K562 (cell line): ENCODE results near the gene MAP3K4. TPM values are rescaled to one million over a fixed set of nuclear protein-coding genes. Genes with fewer than 3 reads are reported as not detected.
A peak's percentile ranks its signal among the peaks of the same experiment; 100 is the strongest.

Source experiments
- BCOR ChIP-seq: fragments of 450-650 bp; IDR thresholded peaks from 2 replicates; pipeline ENCODE4 v1.6.1; 2016
- DIDO1 ChIP-seq: fragments of 450-650 bp; IDR thresholded peaks from 2 replicates; pipeline ENCODE4 v1.6.1; 2016; ENCODE audit warnings: low read depth, missing biosample characterization, missing genetic modification characterization
- DNMT1 ChIP-seq: fragments of 450-650 bp; IDR thresholded peaks from 2 replicates; pipeline ENCODE4 v1.6.1; 2016; ENCODE audit warnings: antibody characterized with exemption, mild to moderate bottlenecking
- ELF2 ChIP-seq: fragments of 250-450 bp; sonication (Bioruptor Pico); IDR thresholded peaks from 2 replicates; pipeline ENCODE4 v1.5.0; 2021; ENCODE audit warnings: mild to moderate bottlenecking
- GATAD2B ChIP-seq: fragments of 450-650 bp; IDR thresholded peaks from 2 replicates; pipeline ENCODE4 v1.6.1; 2017; ENCODE audit warnings: mild to moderate bottlenecking, borderline replicate concordance
- GTF2E2 ChIP-seq: fragments of 200-800 bp; sonication (Bioruptor generic); IDR thresholded peaks from 2 replicates; pipeline ENCODE4 v1.6.1; 2016; ENCODE audit warnings: missing genetic modification characterization, missing compliant biosample characterization
- HDAC3 ChIP-seq: fragments of 450-650 bp; IDR thresholded peaks from 2 replicates; pipeline ENCODE4 v1.6.1; 2018; ENCODE audit warnings: borderline replicate concordance, mild to moderate bottlenecking, moderate library complexity; ENCODE audit not compliant: partially characterized antibody
- HNRNPLL ChIP-seq: fragments of 200-400 bp; formaldehyde crosslinking; IDR thresholded peaks from 2 replicates; pipeline ENCODE4 v1.6.1; 2017; ENCODE audit warnings: low read length, low read depth, mild to moderate bottlenecking; ENCODE audit not compliant: poor library complexity, severe bottlenecking
- KAT8 ChIP-seq: fragments of 450-650 bp; IDR thresholded peaks from 2 replicates; pipeline ENCODE4 v1.6.1; 2016; ENCODE audit warnings: low read depth, mild to moderate bottlenecking
- LCOR ChIP-seq: sonication (generic); formaldehyde crosslinking; IDR thresholded peaks from 2 replicates; pipeline ENCODE4 v1.8.0; 2022; ENCODE audit warnings: mild to moderate bottlenecking, missing genetic modification reagents
- MAFG ChIP-seq: fragments of 450-650 bp; conservative IDR thresholded peaks from 2 replicates; pipeline ENCODE4 v1.6.1; 2016; ENCODE audit warnings: missing genetic modification characterization, missing compliant biosample characterization
- MAFK ChIP-seq: IDR thresholded peaks from 2 replicates; pipeline ENCODE4 v1.6.1; 2011; ENCODE audit warnings: low read length, improper control_type of control experiment
- MNT ChIP-seq, 2 experiments: fragments of 450-650 bp; conservative IDR thresholded peaks; 2 replicates each; pipeline ENCODE4 v1.6.1; 2017; ENCODE audit warnings: mild to moderate bottlenecking in 2 of 2, moderate library complexity in 2 of 2
- MYNN ChIP-seq, 2 experiments: sonication (generic); formaldehyde crosslinking in 1 of 2; IDR thresholded peaks; 2 replicates each; pipeline versions ENCODE4 v1.5.0 to v1.6.1; 2016 to 2020; ENCODE audit warnings: antibody characterized with exemption in 1 of 2, missing genetic modification reagents in 1 of 2
- NR3C1 ChIP-seq: sonication (generic); formaldehyde crosslinking; IDR thresholded peaks from 2 replicates; pipeline ENCODE4 v1.8.1; 2022; ENCODE audit warnings: missing genetic modification reagents
- RB1 ChIP-seq: fragments of 450-650 bp; IDR thresholded peaks from 2 replicates; pipeline ENCODE4 v1.6.1; 2017; ENCODE audit warnings: low read depth, mild to moderate bottlenecking
- RBM15 ChIP-seq: fragments of 200-400 bp; formaldehyde crosslinking; IDR thresholded peaks from 2 replicates; pipeline ENCODE4 v1.6.1; 2018; ENCODE audit warnings: mild to moderate bottlenecking, low read length, moderate library complexity; ENCODE audit not compliant: insufficient read depth
- RCOR1 ChIP-seq, 2 experiments: IDR thresholded peaks; 2 replicates each; pipeline ENCODE4 v1.6.1; 2012; ENCODE audit warnings: low read depth in 2 of 2, low read length in 2 of 2, borderline replicate concordance in 1 of 2, improper control_type of control experiment in 1 of 2
- SIN3A ChIP-seq, 2 experiments: fragments of 150-350 bp in 1 of 2; IDR thresholded peaks; 2 replicates each; pipeline ENCODE4 v1.6.1; 2011 to 2016; ENCODE audit warnings: borderline replicate concordance in 2 of 2, low read depth in 2 of 2, low read length in 2 of 2, mild to moderate bottlenecking in 2 of 2, moderate library complexity in 2 of 2; ENCODE audit not compliant: control insufficient read depth in 1 of 2
- SMAD4 ChIP-seq: fragments of 250-450 bp; sonication (Bioruptor Pico); conservative IDR thresholded peaks from 2 replicates; pipeline ENCODE4 v1.8.0; 2021; ENCODE audit warnings: inconsistent platforms, mild to moderate bottlenecking, moderate library complexity
- SMARCA4 ChIP-seq: fragments of 450-650 bp; IDR thresholded peaks from 2 replicates; pipeline ENCODE4 v1.6.1; 2016
- USF1 ChIP-seq: sonication (generic); formaldehyde crosslinking; IDR thresholded peaks from 2 replicates; pipeline ENCODE4 v1.9.0; 2022; ENCODE audit warnings: mild to moderate bottlenecking, missing genetic modification reagents
- ZNF668 ChIP-seq: fragments of 250-450 bp; sonication (Bioruptor Pico); IDR thresholded peaks from 2 replicates; pipeline ENCODE4 v1.8.0; 2022; ENCODE audit warnings: mild to moderate bottlenecking, inconsistent platforms
- ZNF699 ChIP-seq: fragments of 250-450 bp; sonication (Bioruptor Pico); IDR thresholded peaks from 2 replicates; pipeline ENCODE4 v1.8.0; 2021; ENCODE audit warnings: mild to moderate bottlenecking, moderate library complexity; ENCODE audit not compliant: insufficient replicate concordance
- ZNF717 ChIP-seq: fragments of 250-450 bp; sonication (Bioruptor Pico); IDR thresholded peaks from 2 replicates; pipeline ENCODE4 v1.5.0; 2021
- polyA plus RNA-seq, 8 experiments: library from polyadenylated mRNA; depleted of rRNA in 4 of 8; stranded (reverse) in 5 of 8; unstranded in 3 of 8; fragments of >200 nt; fragmentation: Nextera tagmentation in 2 of 8; fragmentation: Illumina TruSeq in 1 of 8; extraction: Ambion mirVana in 2 of 8; extraction: Trizol in 1 of 8; gene quantifications; 2 replicates each; pipeline versions ENCODE4 v1.2.1 to v1.2.3, GENCODE V29; 2011 to 2014; ENCODE audit warnings: inconsistent platforms in 1 of 8, missing spikeins in 1 of 8
- total RNA-seq, 7 experiments: library from RNA; depleted of rRNA in 6 of 7; stranded (reverse); fragments of >200 nt in 6 of 7; fragmentation: Illumina TruSeq in 2 of 7; extraction: Trizol in 2 of 7; gene quantifications; 2 replicates each; pipeline versions ENCODE4 v1.2.1 to v1.2.3, GENCODE V29; 2011 to 2021; ENCODE audit warnings: low replicate concordance in 1 of 7
- TF ChIP-seq, protein P1 (sequence below): fragments of 250-450 bp; sonication (Bioruptor Pico); IDR thresholded peaks from 2 replicates; pipeline ENCODE4 v1.8.0; 2021; ENCODE audit warnings: mild to moderate bottlenecking, moderate library complexity
- TF ChIP-seq, protein P2 (sequence below): fragments of 450-650 bp; formaldehyde crosslinking; IDR thresholded peaks from 2 replicates; pipeline ENCODE4 v1.4.0; 2020; ENCODE audit warnings: mild to moderate bottlenecking

Gene MAP3K4
- total and polyA plus RNA-seq, 9 of the 15 experiments (the other 6 are each of a cell fraction or from before 2014, with no cell fraction given) = 21.0 to 77.2 (median 48.9) TPM

DNA sequence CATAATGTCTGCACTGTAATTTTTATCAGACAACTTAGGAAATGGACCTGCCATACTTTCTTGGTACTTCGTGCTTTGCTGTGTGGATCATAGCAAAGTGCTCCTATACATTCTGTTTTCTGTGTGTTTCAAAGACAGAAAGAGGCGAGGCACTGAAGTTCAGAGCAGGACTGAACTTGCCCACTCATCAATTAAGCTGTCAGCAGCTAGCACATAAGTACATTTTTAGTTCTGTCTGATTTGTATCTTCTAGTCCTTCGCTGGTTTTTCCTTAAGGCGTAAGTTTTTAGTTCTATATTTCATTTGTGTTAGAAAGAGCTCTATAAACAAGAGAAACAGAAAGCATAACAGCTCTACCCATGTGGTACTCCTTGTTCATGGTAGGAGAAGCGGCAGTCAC, 42.1 kb downstream of the MAP3K4 start (continued):
- TF ChIP-seq USF1 = no peak
- no peak for TF ChIP-seq MYNN (IDR thresholded peaks at IDR 0.05)
- TF ChIP-seq MYNN (CRISPR knock-in tag; IDR thresholded peaks at IDR 0.05) = no peak
- TF ChIP-seq SMAD4 (CRISPR knock-in tag) = no peak
- TF ChIP-seq, protein P1, sequence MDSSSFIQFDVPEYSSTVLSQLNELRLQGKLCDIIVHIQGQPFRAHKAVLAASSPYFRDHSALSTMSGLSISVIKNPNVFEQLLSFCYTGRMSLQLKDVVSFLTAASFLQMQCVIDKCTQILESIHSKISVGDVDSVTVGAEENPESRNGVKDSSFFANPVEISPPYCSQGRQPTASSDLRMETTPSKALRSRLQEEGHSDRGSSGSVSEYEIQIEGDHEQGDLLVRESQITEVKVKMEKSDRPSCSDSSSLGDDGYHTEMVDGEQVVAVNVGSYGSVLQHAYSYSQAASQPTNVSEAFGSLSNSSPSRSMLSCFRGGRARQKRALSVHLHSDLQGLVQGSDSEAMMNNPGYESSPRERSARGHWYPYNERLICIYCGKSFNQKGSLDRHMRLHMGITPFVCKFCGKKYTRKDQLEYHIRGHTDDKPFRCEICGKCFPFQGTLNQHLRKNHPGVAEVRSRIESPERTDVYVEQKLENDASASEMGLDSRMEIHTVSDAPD = no peak
- peak; percentile 39; the same call in 1 of the 2 replicates for TF ChIP-seq ELF2 (CRISPR knock-in tag)
- TF ChIP-seq, protein P2, sequence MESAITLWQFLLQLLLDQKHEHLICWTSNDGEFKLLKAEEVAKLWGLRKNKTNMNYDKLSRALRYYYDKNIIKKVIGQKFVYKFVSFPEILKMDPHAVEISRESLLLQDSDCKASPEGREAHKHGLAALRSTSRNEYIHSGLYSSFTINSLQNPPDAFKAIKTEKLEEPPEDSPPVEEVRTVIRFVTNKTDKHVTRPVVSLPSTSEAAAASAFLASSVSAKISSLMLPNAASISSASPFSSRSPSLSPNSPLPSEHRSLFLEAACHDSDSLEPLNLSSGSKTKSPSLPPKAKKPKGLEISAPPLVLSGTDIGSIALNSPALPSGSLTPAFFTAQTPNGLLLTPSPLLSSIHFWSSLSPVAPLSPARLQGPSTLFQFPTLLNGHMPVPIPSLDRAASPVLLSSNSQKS = no peak
- no peak for TF ChIP-seq HNRNPLL
- no peak for TF ChIP-seq KAT8
- peak in 1 of 2 experiments; percentile 14; a peak in 1 of 4 replicates for TF ChIP-seq RCOR1 (IDR thresholded peaks at IDR 0.05; ENCODE audit: borderline replicate concordance in 1 of 2, low read depth in 2 of 2, low read length in 2 of 2)
- TF ChIP-seq ZNF717 (CRISPR knock-in tag) = no peak
- no peak for TF ChIP-seq BCOR
- no peak for TF ChIP-seq NR3C1 (CRISPR knock-in tag)
- no peak for TF ChIP-seq GTF2E2 (tag)
- TF ChIP-seq MNT (conservative IDR thresholded peaks at IDR 0.05) = no peak
- no peak for TF ChIP-seq RBM15
- TF ChIP-seq DNMT1 = no peak
- no peak for TF ChIP-seq LCOR (CRISPR knock-in tag)
- no peak for TF ChIP-seq DIDO1 (tag)
- no peak for TF ChIP-seq ZNF699
- peak; percentile 77 for TF ChIP-seq MAFG (tag)
- TF ChIP-seq MAFK = peak; percentile 39
- TF ChIP-seq RB1 = no peak
- no peak for TF ChIP-seq SMARCA4
- TF ChIP-seq GATAD2B = no peak
- no peak for TF ChIP-seq SIN3A (IDR thresholded peaks at IDR 0.05; ENCODE audit: borderline replicate concordance in 2 of 2, control insufficient read depth in 1 of 2, low read depth in 2 of 2, low read length in 2 of 2)
- no peak for TF ChIP-seq ZNF668 (CRISPR knock-in tag)
- no peak for TF ChIP-seq HDAC3
